GM18508 (cell line): ENCODE data around the gene TXNRD1.

Experiments used
- ATAC-seq: cut with Tn5 transposase; IDR thresholded peaks from one replicate; pipeline ENCODE4 v1.9.1; 2021; ENCODE audit warnings: moderate number of reproducible peaks; ENCODE audit not compliant: insufficient read depth, unreplicated experiment

Gene TXNRD1

GRCh38 chr12:104342635-104343249 lies 127.2 kb downstream of the TXNRD1 start:
- ATAC-seq = no peak

- ATAC-seq = no peak
Measured at GRCh38 chr12:104344682-104345081, 129.1 kb downstream of the TXNRD1 start.

- ATAC-seq = no peak
Measured at GRCh38 chr12:104345234-104346066, 129.9 kb downstream of the TXNRD1 start.

GRCh38 chr12:104347374-104348075 lies 131.9 kb downstream of the TXNRD1 start:
- ATAC-seq = no peak

GRCh38 chr12:104348283-104348993 lies 132.9 kb downstream of the TXNRD1 start:
- no peak for ATAC-seq

- no peak for ATAC-seq
Measured at GRCh38 chr12:104348994-104349494, 133.5 kb downstream of the TXNRD1 start.

DNA sequence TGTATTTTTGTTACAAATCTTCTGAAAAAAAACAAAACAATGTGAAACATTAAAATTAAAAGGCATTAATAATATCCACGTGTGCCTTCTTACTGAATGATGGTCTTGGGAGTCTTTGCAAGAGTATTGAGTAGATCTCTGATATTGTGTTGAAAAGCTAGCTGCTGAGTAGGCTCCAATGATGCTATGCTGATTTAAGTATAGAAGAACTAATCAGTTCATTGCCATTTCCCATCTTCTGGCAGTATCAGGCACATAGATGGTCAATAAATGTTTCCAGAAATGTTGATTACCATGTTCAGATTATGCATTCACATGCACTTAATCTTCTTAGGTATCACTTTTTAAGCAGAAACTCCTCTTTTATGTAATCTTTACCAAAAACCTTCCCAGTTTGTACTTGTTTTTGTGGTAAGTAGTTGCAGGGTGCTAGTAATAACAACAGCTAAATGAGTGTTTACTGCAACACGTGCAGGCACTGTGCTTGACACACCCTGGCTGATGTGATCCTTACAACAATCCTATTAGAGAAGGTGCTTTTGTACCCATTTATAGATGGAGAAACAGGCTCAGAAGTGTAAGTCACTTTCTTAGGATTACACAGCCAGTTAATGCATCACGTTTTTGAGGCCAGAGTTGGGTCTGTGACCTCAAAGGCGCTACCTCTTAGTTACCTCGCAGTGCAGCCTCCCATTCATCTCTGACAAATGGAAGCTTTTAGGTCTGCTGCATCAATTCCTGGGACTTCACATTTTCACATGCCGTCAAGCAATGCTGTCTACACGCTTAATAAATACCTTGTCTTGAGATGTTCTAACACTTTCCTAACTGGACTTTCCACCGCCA lies 134.9 kb downstream of the TXNRD1 start:
- no peak for ATAC-seq

DNA sequence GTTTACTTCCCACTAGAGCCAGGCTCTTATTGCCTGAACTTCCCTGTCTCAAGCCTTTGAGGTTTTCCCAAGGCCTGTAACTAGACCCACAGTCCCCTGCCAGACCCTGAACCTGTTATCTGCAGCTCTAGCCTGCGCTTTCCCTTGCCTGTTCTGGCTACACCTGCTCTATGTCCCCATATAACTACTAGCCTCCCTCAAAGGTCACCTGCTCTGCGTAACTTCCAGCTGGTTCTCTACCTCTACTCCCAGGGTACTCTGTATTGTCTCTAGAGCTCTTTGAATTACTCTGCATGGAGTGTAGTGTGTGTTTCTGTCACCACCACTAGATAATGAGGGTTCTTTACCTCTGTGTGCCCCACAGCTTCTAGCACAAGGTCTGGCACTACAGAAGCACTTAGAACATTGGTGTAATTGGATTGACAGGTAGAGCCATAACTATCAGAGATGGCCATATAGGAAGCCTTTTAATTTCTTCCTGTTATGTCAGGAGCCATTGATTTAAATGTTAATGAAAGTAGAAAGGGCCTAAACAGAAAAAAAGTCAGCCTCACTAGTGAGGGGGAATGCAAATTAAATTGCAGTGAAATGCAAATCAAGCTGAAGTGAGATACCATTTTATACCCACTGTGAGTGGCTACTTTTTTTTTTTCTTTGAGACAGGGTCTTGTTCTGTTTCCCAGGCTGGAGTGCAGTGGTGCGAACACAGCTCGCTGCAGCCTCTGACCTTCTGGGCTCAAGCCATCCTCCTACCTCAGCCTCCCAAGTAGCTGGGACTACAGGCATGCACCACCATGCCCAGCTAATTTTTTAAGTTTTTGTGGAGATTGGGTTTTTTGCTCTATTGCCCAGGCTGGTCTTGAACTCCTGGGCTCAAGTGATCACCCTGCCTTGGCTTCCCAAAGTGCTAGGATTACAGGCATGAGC lies 135.7 kb downstream of the TXNRD1 start:
- no peak for ATAC-seq

DNA sequence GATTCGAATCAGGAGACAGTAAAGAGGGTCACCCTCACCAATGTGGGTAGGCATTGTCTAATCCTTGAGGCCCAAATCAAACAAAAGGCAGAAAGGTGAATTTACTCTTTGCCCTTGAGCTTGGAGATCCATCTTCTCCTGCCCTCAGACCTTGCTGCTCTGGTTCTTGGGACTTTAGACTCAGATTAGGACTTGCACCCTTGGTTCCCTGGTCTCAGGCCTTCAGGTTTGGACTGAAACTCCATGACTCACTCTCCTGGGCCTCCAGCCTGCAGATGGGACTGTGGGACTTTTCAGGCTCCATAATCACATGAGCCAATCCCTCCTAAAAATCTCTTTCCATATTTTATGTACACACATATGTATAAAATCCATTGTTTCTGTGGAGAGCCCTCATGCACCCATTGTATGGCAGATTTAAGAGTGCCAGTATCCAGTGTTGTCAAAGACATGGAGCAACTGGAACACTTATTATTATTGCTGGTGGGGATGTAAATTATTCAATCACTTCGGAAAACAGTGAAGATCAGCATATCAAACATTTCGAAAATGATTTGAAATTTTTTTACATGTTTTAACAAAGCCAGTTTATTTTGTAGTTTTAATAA lies 136.6 kb downstream of the TXNRD1 start:
- ATAC-seq = no peak

DNA sequence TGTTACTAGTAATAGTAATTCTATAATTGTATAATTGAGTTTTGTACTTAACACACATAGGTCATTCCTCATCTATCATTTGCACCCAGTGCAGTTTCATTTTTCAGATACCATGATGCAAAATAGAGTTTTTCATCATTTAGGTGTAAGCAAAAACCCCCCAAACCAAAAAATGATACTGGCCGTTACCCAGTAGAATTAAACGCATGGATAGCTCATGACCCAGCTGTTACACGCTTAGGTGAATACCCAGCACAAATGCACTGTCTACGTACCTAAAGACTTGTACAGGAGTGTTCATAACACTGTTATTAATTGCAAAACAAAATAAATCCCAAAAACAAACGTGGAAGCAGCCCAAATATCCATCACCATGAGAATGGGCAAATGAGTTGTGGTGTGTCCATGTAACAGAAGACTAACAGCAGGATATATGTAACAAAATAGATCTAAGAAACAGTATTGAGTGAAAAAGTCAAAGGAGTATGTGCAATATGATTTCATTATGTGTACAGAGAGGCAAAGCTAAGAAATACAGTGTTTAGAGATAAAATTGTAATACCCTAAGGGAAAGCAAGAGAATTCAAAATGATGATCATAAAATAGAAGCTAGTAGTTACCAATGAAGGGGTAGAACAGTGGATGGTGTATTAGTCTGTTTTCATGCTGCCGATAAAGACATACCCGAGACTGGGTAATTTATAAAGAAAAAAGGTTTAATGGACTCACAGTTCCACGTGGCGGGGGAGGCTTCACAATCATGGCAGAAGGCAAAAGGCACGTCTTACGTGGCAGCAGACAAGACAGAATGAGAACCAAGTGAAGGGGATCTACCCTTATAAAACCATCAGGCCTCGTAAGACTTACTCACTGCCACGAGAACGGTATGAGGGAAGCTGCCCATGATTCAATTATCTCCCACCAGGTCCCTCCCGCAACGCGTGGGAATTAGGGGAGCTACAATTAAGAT lies 137.7 kb downstream of the TXNRD1 start:
- no peak for ATAC-seq

GRCh38 chr12:104354167-104354867 lies 138.7 kb downstream of the TXNRD1 start:
- ATAC-seq = no peak

DNA sequence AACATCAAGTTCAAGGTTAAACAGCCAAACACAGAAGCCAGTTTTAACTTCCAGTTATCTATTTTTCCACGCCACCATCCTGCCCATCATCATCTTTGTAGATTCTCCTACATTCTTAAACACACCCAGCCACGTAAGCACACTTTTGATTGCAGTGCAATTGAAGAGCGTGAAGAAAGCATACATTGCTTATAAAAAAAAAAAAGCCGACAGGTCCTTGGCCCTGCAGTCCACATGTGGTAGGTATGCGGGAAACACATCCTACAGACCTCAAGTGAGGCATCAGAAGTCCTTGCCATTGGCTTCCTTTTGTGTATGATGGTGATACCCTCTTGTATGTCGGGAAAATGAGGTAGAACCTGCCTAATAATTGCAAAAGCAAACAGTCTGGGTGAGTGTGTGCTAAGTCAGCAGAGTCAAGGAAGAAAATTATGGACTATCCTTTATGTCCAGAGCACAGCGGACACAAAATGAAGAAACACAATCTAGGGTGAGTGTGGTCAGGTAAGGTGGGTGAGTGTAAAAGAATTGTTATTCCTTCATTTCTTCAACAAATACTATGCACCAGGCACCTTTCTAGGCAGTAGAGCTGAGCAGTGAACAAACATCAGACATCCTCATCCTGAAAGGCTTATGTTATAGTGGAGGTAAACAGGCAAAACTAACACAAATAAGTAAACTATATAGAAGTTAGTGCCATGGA lies 139.4 kb downstream of the TXNRD1 start:
- no peak for ATAC-seq

DNA sequence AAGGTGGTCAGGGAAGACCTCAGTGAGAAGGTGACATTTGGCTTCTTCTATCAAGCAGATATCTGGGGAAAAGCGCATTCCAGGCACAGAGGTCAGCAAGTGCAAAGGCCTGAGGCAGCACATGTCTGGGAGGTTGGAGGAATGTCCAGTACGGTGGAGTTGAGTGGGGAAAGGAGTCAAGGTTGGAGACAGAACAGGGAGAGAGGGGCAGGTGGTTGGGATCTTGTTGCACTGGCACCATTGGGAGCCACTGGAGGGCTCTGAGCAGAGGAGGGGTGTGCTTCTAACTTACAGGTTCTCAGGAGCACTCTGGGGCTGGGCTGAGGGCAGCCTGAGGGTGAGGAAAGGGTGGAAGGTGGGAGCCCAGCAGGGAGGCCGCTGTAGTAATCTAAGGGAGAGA lies 140.1 kb downstream of the TXNRD1 start:
- ATAC-seq = no peak

DNA sequence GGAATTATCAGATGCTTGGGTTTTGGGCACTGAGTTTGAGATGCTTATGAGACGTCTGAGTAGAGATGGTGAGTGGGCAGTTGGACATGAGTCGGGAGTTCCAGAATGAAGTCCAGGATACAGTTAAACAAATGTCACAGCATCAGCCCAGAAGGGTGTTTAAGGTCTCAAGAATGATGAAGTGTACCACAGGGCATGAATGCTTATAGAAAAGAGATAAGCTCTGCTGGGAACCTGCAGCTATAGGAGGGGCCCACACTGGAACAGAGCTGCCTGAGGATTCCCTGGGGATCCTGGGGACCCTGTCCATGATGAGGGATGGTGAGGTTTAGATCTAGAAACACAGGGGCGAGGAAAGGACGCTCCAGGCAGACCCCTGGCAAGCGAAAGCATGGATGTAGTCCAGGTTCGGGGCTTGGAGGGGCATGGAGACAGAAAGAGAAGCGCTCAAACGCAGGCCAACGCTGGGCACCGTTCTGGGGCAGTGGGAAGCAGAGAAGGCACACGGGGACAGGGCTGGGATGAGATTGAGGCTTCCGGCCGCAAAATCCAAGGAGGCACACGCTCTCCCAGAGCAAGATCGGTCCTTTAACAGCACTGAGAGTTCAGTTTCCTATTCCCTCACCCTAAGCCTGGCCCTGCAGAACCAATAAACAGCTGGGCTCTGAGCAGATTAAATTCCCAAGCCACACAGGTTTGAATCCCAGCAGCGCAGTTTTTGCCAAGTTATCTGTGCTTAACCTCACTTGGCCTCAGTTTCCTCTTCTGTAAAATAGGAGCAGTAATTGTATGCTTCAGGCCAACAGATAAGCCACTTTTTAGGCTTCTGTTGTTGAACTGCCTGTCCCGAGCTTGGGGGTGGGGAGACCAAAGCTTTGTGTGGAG lies 140.9 kb downstream of the TXNRD1 start:
- ATAC-seq = no peak

DNA sequence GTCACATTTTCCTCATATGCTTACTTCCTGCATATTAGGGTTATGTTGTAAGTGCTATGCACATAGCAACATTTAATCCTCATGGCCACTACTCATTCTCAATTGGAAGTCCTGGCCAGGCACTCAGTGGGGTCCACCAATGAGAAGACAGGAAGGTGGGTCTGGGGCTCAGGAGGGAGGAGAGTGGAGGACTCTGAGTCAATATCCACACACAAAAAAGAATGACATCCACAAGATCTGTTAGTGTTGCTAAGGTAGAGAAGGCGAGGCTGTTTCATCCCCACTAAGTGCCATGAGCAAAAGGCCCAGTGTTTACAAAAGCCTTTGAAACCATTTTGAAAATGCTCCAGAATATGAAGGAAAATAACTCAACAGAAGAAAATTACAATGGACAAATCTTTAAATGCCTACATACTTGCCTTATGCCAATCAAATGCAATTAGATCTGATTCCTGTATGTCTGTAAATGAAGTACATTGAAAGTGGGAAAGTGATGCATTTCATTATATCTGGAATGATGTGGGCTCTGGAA lies 141.9 kb downstream of the TXNRD1 start:
- ATAC-seq = no peak
